ENCODE results near the gene LZTR1.

LZTR1 gene

DNA sequence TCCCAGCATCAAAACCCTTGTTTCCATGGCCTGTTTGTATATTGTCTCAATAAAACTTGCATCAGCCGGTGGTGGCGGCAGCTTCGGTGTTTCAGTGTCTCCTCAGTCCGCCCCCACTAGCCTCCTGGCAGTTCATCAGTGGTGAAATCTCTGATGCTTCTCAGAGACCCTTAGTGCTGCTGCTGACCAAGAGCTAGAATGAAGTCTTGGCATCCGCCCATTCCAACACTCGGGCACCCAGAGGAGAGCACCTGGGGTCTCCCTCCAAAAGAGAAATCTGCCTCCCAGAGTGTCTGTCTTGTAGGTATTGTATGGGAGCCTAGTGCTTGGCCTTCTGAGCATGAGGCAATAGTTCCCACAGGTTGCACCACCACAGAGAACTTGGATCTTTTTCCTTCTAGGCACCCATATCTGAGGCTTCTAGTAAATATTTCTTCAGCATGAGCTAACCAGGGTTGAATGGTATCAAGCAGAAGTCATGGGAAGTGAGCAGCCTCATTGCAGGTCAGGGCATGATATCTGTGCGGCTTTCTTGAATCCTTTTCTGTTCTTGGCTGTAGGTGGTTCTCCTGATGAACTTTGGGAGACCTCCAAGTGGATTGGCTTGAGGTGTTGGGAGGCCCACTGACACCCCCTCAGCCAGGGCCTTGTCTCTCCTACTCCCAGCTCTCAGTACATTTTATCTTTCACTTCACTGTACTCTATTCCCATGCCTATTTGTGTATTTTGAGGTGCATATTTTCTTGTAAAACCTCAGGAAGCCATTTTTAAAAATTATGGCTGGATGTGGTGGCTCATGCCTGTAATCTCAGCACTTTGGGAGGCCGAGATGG, 28.2 kb upstream of the LZTR1 start:
- Histone ChIP-seq H3K9ac (ENCODE audit: low read length) (no peak overlapping the region), H3F3A (ENCODE audit: insufficient read depth, low read length) (no peaks in the 10 kb centered on the region; the same call in 1 of the 2 replicates), H3K27ac (ENCODE audit: low read length) (no peak overlapping the region), H3K4me2 (ENCODE audit: low read depth, low read length) (no peak overlapping the region), H3K36me3 (replicated peaks; ENCODE audit: insufficient read depth, low read length) (peaks cover 9% of the 10 kb centered on the region), H2AFZ (ENCODE audit: low read length) (no peak overlapping the region), H4K20me1 (ENCODE audit: insufficient read depth, low read length) (peaks cover 16% of the 10 kb centered on the region), H3K4me3 (ENCODE audit: low read length) (no peak overlapping the region), H3K4me1 (ENCODE audit: low read length) (no peaks in the 10 kb centered on the region), H3K9me3 (replicated peaks; ENCODE audit: insufficient read depth, low read length) (no peaks in the 10 kb centered on the region), H3K79me2 (ENCODE audit: low read length) (peaks cover 47% of the 10 kb centered on the region), H3K9me2 (replicated peaks; ENCODE audit: insufficient read depth, low read length) (no peaks in the 10 kb centered on the region), H3K27me3 (replicated peaks; ENCODE audit: insufficient read depth, low read length) (no peaks in the 10 kb centered on the region)
- DNase-seq, result no peak
- TF ChIP-seq EZH2 (optimal IDR thresholded peaks at IDR 0.05; ENCODE audit: low read depth, low read length), result no peak
- TF ChIP-seq, protein P1, sequence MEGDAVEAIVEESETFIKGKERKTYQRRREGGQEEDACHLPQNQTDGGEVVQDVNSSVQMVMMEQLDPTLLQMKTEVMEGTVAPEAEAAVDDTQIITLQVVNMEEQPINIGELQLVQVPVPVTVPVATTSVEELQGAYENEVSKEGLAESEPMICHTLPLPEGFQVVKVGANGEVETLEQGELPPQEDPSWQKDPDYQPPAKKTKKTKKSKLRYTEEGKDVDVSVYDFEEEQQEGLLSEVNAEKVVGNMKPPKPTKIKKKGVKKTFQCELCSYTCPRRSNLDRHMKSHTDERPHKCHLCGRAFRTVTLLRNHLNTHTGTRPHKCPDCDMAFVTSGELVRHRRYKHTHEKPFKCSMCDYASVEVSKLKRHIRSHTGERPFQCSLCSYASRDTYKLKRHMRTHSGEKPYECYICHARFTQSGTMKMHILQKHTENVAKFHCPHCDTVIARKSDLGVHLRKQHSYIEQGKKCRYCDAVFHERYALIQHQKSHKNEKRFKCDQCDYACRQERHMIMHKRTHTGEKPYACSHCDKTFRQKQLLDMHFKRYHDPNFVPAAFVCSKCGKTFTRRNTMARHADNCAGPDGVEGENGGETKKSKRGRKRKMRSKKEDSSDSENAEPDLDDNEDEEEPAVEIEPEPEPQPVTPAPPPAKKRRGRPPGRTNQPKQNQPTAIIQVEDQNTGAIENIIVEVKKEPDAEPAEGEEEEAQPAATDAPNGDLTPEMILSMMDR (IDR thresholded peaks at IDR 0.05; ENCODE audit: low read length), result no peak
- TF ChIP-seq EZH2phosphoT487 (IDR thresholded peaks at IDR 0.05; ENCODE audit: low read length), result no peak

DNA sequence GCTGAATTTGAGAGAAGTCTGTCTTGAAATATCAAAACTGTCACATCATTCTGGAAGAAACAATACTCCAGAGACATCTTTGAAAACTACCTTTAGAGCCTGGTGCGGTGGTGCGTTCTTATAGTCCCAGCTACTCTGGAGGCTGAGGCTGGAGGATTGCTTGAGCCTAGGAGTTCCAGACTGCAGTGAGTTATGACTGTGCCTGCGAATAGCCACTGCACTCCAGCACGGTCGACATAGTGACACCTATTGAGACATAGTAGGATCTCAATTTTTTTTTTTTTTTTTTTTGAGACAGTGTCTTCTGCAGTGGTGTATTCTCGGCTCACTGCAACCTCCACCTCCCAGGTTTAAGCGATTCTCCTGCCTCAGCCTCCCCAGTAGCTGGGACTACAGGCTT, 26.5 kb upstream of the LZTR1 start:
- Histone ChIP-seq H3K27me3 (replicated peaks; ENCODE audit: insufficient read depth, low read length) (no peaks in the 10 kb centered on the region), H3K4me1 (ENCODE audit: low read length) (no peaks in the 10 kb centered on the region), H2AFZ (ENCODE audit: low read length) (no peak overlapping the region), H3K36me3 (replicated peaks; ENCODE audit: insufficient read depth, low read length) (peaks cover 3% of the 10 kb centered on the region), H3K79me2 (ENCODE audit: low read length) (peaks cover 30% of the 10 kb centered on the region), H3K27ac (ENCODE audit: low read length) (no peak overlapping the region), H4K20me1 (ENCODE audit: insufficient read depth, low read length) (peaks cover 7% of the 10 kb centered on the region), H3K4me2 (ENCODE audit: low read depth, low read length) (no peak overlapping the region), H3K4me3 (ENCODE audit: low read length) (no peak overlapping the region), H3K9ac (ENCODE audit: low read length) (no peak overlapping the region), H3K9me3 (replicated peaks; ENCODE audit: insufficient read depth, low read length) (no peaks in the 10 kb centered on the region), H3K9me2 (replicated peaks; ENCODE audit: insufficient read depth, low read length) (no peaks in the 10 kb centered on the region), H3F3A (ENCODE audit: insufficient read depth, low read length) (no peaks in the 10 kb centered on the region; the same call in 1 of the 2 replicates)
- TF ChIP-seq, protein P1 (IDR thresholded peaks at IDR 0.05; ENCODE audit: low read length), result no peak
- no peak for TF ChIP-seq EZH2 (optimal IDR thresholded peaks at IDR 0.05; ENCODE audit: low read depth, low read length)
- no peak for TF ChIP-seq EZH2phosphoT487 (IDR thresholded peaks at IDR 0.05; ENCODE audit: low read length)
- no peak for DNase-seq

DNA sequence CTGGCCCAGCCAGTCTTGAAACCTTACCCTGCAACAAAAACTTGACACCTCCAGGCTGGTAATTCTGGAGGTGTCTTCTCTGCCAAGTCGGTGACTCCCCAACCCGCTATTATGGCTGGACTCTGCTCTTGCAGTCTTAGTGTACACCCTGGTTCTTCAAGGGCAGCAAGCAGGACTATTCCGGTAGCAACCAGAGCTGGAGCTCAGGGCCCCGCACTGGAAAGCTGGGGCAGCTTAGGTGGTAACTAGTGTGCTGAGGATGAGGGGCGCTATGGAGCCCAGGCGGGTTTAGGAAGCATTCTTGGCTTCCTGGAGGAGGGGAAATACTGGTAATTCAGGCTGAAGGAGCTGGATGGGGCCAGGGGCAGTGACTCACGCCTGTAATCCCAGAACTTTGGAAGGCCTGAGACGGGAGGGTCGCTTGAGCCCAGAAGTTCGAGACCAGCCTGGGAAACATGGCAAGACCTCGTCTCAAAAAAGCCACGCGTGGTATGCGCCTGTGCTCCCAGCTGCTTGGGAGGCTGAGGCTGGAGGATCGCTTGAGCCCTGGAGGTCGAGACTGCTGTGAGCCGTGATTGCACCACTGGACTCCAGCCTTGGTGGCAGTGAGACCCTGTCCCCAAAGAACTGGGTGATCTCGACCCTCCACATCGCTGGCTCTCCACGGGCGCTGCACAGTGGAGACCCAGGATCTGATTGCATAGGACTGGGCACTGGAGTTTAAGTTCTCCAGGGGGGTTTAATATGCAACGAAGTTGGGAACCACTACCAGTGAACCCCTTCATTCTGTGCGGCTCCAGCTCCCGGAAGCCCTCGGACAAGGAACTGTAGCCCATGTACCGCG, 25.6 kb upstream of the LZTR1 start:
- H3K4me3 ChIP-seq (ENCODE audit: low read length), result no peak overlapping the region
- H3K4me2 ChIP-seq (ENCODE audit: low read depth, low read length), result no peak overlapping the region
- H4K20me1 ChIP-seq (ENCODE audit: insufficient read depth, low read length), result no peaks in the 10 kb centered on the region
- H3K9me2 ChIP-seq (replicated peaks; ENCODE audit: insufficient read depth, low read length), result no peaks in the 10 kb centered on the region
- H3K9ac ChIP-seq (ENCODE audit: low read length), result no peak overlapping the region
- DNase-seq, result no peak
- no peaks in the 10 kb centered on the region for H3K27me3 ChIP-seq (replicated peaks; ENCODE audit: insufficient read depth, low read length)
- H2AFZ ChIP-seq (ENCODE audit: low read length), result no peak overlapping the region
- no peak overlapping the region for H3K27ac ChIP-seq (ENCODE audit: low read length)
- TF ChIP-seq EZH2 (optimal IDR thresholded peaks at IDR 0.05; ENCODE audit: low read depth, low read length), result no peak
- TF ChIP-seq EZH2phosphoT487 (IDR thresholded peaks at IDR 0.05; ENCODE audit: low read length), result no peak
- TF ChIP-seq, protein P1 (IDR thresholded peaks at IDR 0.05; ENCODE audit: low read length), result no peak
- H3K79me2 ChIP-seq (ENCODE audit: low read length), result peaks cover 21% of the 10 kb centered on the region
- no peaks in the 10 kb centered on the region; the same call in 1 of the 2 replicates for H3F3A ChIP-seq (ENCODE audit: insufficient read depth, low read length)
- H3K4me1 ChIP-seq (ENCODE audit: low read length), result no peaks in the 10 kb centered on the region
- H3K9me3 ChIP-seq (replicated peaks; ENCODE audit: insufficient read depth, low read length), result no peaks in the 10 kb centered on the region
- no peaks in the 10 kb centered on the region; the same call in 1 of the 2 replicates for H3K36me3 ChIP-seq (replicated peaks; ENCODE audit: insufficient read depth, low read length)

Measured in MM.1S (cell line).